ENCODE data around the gene ZDHHC20. TPM values are rescaled to one million over a fixed set of nuclear protein-coding genes. Genes with fewer than 3 reads are reported as not detected.

ZDHHC20 gene
- total and polyA plus RNA-seq, 3 donors from 2014 or later, result 52.4 to 76.2 (median 75.8) TPM

DNA sequence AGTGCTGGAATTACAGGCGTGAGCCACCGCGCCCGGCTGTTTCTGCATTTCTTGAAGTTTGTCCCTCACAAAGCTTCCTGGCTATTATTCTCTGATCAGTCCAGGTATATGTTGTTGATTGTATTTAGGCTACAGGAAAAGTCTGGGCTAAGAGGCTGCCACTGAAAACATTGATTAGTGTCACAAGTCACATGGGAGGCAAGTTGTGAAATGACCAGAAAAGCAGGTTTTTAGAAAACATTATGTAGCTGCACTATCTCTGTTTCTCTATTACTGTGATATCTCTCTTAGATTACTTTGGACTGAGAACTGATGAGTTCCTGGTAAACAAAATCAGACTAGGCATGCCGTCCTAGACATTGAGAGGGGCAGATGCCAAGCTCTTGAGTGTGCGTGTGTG lies 16.0 kb upstream of the ZDHHC20 start:
- Histone ChIP-seq H3K4me3 (no peak overlapping the region), H3K27me3 (no peaks in the 10 kb centered on the region), H3K4me1 (no peaks in the 10 kb centered on the region), H3K9me3 (no peaks in the 10 kb centered on the region), H3K27ac (no peak overlapping the region), H3K36me3 (ENCODE audit: low read depth, missing control alignments) (no peaks in the 10 kb centered on the region)
- WGBS, 2 donors, result 68 to 69% methylated on average over 6 of the region's 6 CpGs
- TF ChIP-seq, protein P1, sequence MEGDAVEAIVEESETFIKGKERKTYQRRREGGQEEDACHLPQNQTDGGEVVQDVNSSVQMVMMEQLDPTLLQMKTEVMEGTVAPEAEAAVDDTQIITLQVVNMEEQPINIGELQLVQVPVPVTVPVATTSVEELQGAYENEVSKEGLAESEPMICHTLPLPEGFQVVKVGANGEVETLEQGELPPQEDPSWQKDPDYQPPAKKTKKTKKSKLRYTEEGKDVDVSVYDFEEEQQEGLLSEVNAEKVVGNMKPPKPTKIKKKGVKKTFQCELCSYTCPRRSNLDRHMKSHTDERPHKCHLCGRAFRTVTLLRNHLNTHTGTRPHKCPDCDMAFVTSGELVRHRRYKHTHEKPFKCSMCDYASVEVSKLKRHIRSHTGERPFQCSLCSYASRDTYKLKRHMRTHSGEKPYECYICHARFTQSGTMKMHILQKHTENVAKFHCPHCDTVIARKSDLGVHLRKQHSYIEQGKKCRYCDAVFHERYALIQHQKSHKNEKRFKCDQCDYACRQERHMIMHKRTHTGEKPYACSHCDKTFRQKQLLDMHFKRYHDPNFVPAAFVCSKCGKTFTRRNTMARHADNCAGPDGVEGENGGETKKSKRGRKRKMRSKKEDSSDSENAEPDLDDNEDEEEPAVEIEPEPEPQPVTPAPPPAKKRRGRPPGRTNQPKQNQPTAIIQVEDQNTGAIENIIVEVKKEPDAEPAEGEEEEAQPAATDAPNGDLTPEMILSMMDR (IDR thresholded peaks at IDR 0.05), result no peak
- TF ChIP-seq POLR2A (IDR thresholded peaks at IDR 0.05), result no peak
- intact Hi-C loops (cut with DNase I; ENCODE audit: low total_unique reads), result loop anchor here (5.0 kb wide), 1 partner anchor 178 kb away; no protein-coding TSS in a partner anchor
- no peak for DNase-seq

DNA sequence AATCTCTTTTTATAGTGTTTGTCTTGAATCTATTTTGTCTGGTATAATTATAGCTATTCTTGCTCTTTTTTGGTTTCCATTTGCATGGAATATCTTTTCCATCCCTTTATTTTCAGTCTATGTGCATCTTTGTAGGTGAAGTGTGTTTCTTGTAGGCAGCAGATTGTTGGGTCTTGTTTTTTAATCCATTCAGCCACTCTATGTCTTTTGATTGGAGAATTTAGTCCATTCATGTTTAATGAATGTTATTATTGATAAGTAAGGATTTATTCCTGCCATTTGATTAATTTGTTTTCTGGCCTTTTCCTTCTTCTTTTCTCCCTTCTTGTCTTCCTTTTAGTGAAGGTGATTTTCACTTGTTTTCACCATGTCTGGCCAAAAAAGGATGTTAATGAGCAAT lies 11.7 kb upstream of the ZDHHC20 start:
- DNase-seq, result no peak
- intact Hi-C loops (cut with DNase I; ENCODE audit: low total_unique reads), result no loop called here

GRCh38 chr13:21466527-21466926 lies 7.4 kb upstream of the ZDHHC20 start:
- H3K4me1 ChIP-seq, result no peaks in the 10 kb centered on the region
- H3K4me3 ChIP-seq, result no peak overlapping the region
- no peak for DNase-seq
- no peaks in the 10 kb centered on the region for H3K36me3 ChIP-seq (ENCODE audit: low read depth, missing control alignments)
- no peaks in the 10 kb centered on the region for H3K9me3 ChIP-seq
- no peaks in the 10 kb centered on the region for H3K27me3 ChIP-seq
- intact Hi-C loops (cut with DNase I; ENCODE audit: low total_unique reads), result no loop called here
- no peak for TF ChIP-seq POLR2A (IDR thresholded peaks at IDR 0.05)
- TF ChIP-seq, protein P1 (IDR thresholded peaks at IDR 0.05), result no peak
- 64 to 65% methylated on average over 7 of the region's 7 CpGs for WGBS, 2 donors
- no peak overlapping the region for H3K27ac ChIP-seq

More for the DNA sequence above, 11.7 kb upstream of the ZDHHC20 start:
- no peak for TF ChIP-seq POLR2A (IDR thresholded peaks at IDR 0.05)
- TF ChIP-seq, protein P1 (IDR thresholded peaks at IDR 0.05), result no peak
- Histone ChIP-seq H3K9me3 (no peaks in the 10 kb centered on the region), H3K4me3 (no peak overlapping the region), H3K36me3 (ENCODE audit: low read depth, missing control alignments) (no peaks in the 10 kb centered on the region), H3K27me3 (no peaks in the 10 kb centered on the region), H3K4me1 (no peaks in the 10 kb centered on the region), H3K27ac (no peak overlapping the region)

GRCh38 chr13:21465710-21466160 lies 6.6 kb upstream of the ZDHHC20 start:
- Histone ChIP-seq H3K36me3 (ENCODE audit: low read depth, missing control alignments) (no peaks in the 10 kb centered on the region), H3K27ac (no peak overlapping the region), H3K27me3 (no peaks in the 10 kb centered on the region), H3K4me1 (no peaks in the 10 kb centered on the region), H3K9me3 (no peaks in the 10 kb centered on the region), H3K4me3 (no peak overlapping the region)
- intact Hi-C loops (cut with DNase I; ENCODE audit: low total_unique reads), result no loop called here
- DNase-seq, result no peak
- WGBS, 2 donors, result 53 to 69% methylated on average over 9 of the region's 9 CpGs
- TF ChIP-seq, protein P1 (IDR thresholded peaks at IDR 0.05), result no peak
- TF ChIP-seq POLR2A (IDR thresholded peaks at IDR 0.05), result no peak

DNA sequence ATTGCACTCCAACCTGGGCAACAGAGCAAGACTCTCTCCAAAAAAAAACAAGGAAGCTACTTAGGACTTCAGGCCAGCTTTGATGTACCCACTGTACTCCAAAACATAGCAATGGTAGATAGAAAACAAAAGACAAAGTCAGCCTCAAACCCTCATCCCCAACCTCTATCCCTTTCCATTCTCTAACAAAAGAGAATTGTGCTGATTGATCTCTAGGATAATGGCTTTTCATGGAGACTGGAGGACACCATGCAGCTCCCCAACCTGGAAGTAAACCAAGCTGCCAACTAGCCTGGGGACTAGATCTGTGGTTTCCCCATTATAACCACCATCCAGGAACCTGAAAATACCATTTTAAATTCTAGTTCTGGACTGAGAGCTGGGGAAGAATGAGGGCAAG lies 4.3 kb upstream of the ZDHHC20 start:
- H3K36me3 ChIP-seq (ENCODE audit: low read depth, missing control alignments), result no peaks in the 10 kb centered on the region
- intact Hi-C loops (cut with DNase I; ENCODE audit: low total_unique reads), result no loop called here

More for the DNA sequence above, 4.3 kb upstream of the ZDHHC20 start:
- no peaks in the 10 kb centered on the region for H3K27me3 ChIP-seq
- no peak overlapping the region for H3K27ac ChIP-seq
- no peak for TF ChIP-seq POLR2A (IDR thresholded peaks at IDR 0.05)
- TF ChIP-seq, protein P1 (IDR thresholded peaks at IDR 0.05), result no peak
- DNase-seq, result no peak
- H3K9me3 ChIP-seq, result no peaks in the 10 kb centered on the region
- no peak overlapping the region for H3K4me3 ChIP-seq
- H3K4me1 ChIP-seq, result no peaks in the 10 kb centered on the region

All from testis (tissue), 3 donors.